ENCODE data around the gene MAP3K6. TPM values are rescaled to one million over a fixed set of nuclear protein-coding genes. Genes with fewer than 3 reads are reported as not detected.

MAP3K6 gene
- total RNA-seq (2022; extraction: Qiagen RNA extraction; ENCODE audit: low read depth), result 5.9 to 11.0 TPM (median 9.1 TPM) in 5 replicates

GRCh38 chr1:27366411-27367159 is at the start of gene MAP3K6:
MAP3K6 (minus strand) TSS chr1:27366961; CDS start chr1:27366597, 364 bp downstream.

GRCh38 chr1:27392096-27392777 is 25.5 kb upstream of the MAP3K6 start, which contains the start of gene GPR3:
GPR3 (plus strand) TSS chr1:27392622; CDS start chr1:27393799, 1,177 bp downstream.

GRCh38 chr1:27383039-27383605 is 16.4 kb upstream of the MAP3K6 start, which contains the start of gene CD164L2:
CD164L2 (minus strand) TSS chr1:27383333; CDS start chr1:27383239, 94 bp downstream.

GRCh38 chr1:27374362-27375086 is 7.8 kb upstream of the MAP3K6 start, which contains the start of gene FCN3:
FCN3 (minus strand) TSS chr1:27374824; CDS start chr1:27374818, 6 bp downstream.

GRCh38 chr1:27341525-27342252 is 25.1 kb downstream of the MAP3K6 start, which contains the start of gene SYTL1:
SYTL1 (plus strand) TSS chr1:27342022; CDS start chr1:27345335, 3,313 bp downstream.

GRCh38 chr1:27321813-27322568 is 44.8 kb downstream of the MAP3K6 start, which contains the start of gene TMEM222:
TMEM222 (plus strand) TSS chr1:27322163; CDS start chr1:27322198, 35 bp downstream.

Other genes with a start within 250 kb of the MAP3K6 start
- gene SLC9A1, start 211.8 kb downstream of the MAP3K6 start, total RNA-seq (2022; extraction: Qiagen RNA extraction; ENCODE audit: low read depth), result 11.3 to 13.2 TPM (median 12.5 TPM) in 5 replicates
- gene WDTC1, start 132.3 kb downstream of the MAP3K6 start, total RNA-seq (2022; extraction: Qiagen RNA extraction; ENCODE audit: low read depth), result 6.4 to 9.4 TPM (median 7.7 TPM) in 5 replicates
- 41.7 to 52.0 TPM (median 46.5 TPM) in 5 replicates for gene TMEM222, start 44.8 kb downstream of the MAP3K6 start, total RNA-seq (2022; extraction: Qiagen RNA extraction; ENCODE audit: low read depth)
- 0.10 to 0.68 TPM (median 0.35 TPM) in 5 replicates for gene SYTL1, start 24.9 kb downstream of the MAP3K6 start, total RNA-seq (2022; extraction: Qiagen RNA extraction; ENCODE audit: low read depth)
- not detected in 5 replicates for gene FCN3, start 7.9 kb upstream of the MAP3K6 start, total RNA-seq (2022; extraction: Qiagen RNA extraction; ENCODE audit: low read depth)
- gene CD164L2, start 16.4 kb upstream of the MAP3K6 start, total RNA-seq (2022; extraction: Qiagen RNA extraction; ENCODE audit: low read depth), result not detected in 5 replicates
- gene GPR3, start 25.7 kb upstream of the MAP3K6 start, total RNA-seq (2022; extraction: Qiagen RNA extraction; ENCODE audit: low read depth), result 1.7 to 2.4 TPM (median 1.9 TPM) in 5 replicates
- 44.9 to 52.2 TPM (median 50.7 TPM) in 5 replicates for gene WASF2, start 123.2 kb upstream of the MAP3K6 start, total RNA-seq (2022; extraction: Qiagen RNA extraction; ENCODE audit: low read depth)
- 14.2 to 17.9 TPM (median 16.0 TPM) in 5 replicates for gene AHDC1, start 237.2 kb upstream of the MAP3K6 start, total RNA-seq (2022; extraction: Qiagen RNA extraction; ENCODE audit: low read depth)

All from A549 treated with DMSO at 1 μM for 4 hours (cell line).